ENCODE measurements around the gene KICS2.
"Not testable (repeated sequence)": the region's sequence is repeated elsewhere in the genome, so short reads cannot be mapped to it uniquely, and the experiment has no call there.

KICS2 gene

GRCh38 chr12:64222009-64222765 lies at the start of gene KICS2:
TSS of gene KICS2 (minus strand) at chr12:64222296. CDS start at chr12:64222237, 59 bp downstream.
- peak; percentile 90 to 99 for DNase-seq

GRCh38 chr12:64270411-64270810 lies 48.3 kb upstream of the KICS2 start:
- DNase-seq, result no peak

GRCh38 chr12:64269161-64269560 lies 47.1 kb upstream of the KICS2 start:
- peak; percentile 60 to 68 for DNase-seq

GRCh38 chr12:64268409-64268808 lies 46.3 kb upstream of the KICS2 start:
- no peak for DNase-seq

- DNase-seq, result no peak
Measured at GRCh38 chr12:64265839-64266238, 43.7 kb upstream of the KICS2 start.

GRCh38 chr12:64261813-64262212 lies 39.7 kb upstream of the KICS2 start:
- no peak for DNase-seq

- DNase-seq, result no peak
Measured at GRCh38 chr12:64258576-64258975, 36.5 kb upstream of the KICS2 start.

GRCh38 chr12:64256166-64256800 lies 34.2 kb upstream of the KICS2 start:
- peak in 1 of 2 experiments; percentile 39 for DNase-seq

GRCh38 chr12:64255249-64255648 lies 33.2 kb upstream of the KICS2 start:
- DNase-seq, result no peak

- DNase-seq, result no peak
Measured at GRCh38 chr12:64253356-64253755, 31.3 kb upstream of the KICS2 start.

GRCh38 chr12:64252681-64253080 lies 30.6 kb upstream of the KICS2 start:
- DNase-seq, result no peak

GRCh38 chr12:64243809-64244208 lies 21.7 kb upstream of the KICS2 start:
- no peak for DNase-seq

GRCh38 chr12:64240781-64241180 lies 18.7 kb upstream of the KICS2 start:
- no peak for DNase-seq

GRCh38 chr12:64237382-64237781 lies 15.3 kb upstream of the KICS2 start:
- DNase-seq, result no peak

- no peak for DNase-seq
Measured at GRCh38 chr12:64236549-64236948, 14.5 kb upstream of the KICS2 start.

GRCh38 chr12:64232196-64232595 lies 10.1 kb upstream of the KICS2 start:
- DNase-seq, result no peak

- DNase-seq, result no peak
Measured at GRCh38 chr12:64229796-64230195, 7.7 kb upstream of the KICS2 start.

- no peak for DNase-seq
Measured at GRCh38 chr12:64229240-64229639, 7.1 kb upstream of the KICS2 start.

GRCh38 chr12:64225626-64226025 lies 3.5 kb upstream of the KICS2 start:
- no peak for DNase-seq

GRCh38 chr12:64221651-64222008 lies 466 bp downstream of the KICS2 start:
- peak; percentile 78 to 95 for DNase-seq

- DNase-seq, result no peak
Measured at GRCh38 chr12:64220046-64220445, 2.0 kb downstream of the KICS2 start.

- DNase-seq, result no peak
Measured at GRCh38 chr12:64219145-64219544, 3.0 kb downstream of the KICS2 start.

GRCh38 chr12:64218597-64218996 lies 3.5 kb downstream of the KICS2 start:
- no peak for DNase-seq

GRCh38 chr12:64217643-64218042 lies 4.5 kb downstream of the KICS2 start:
- DNase-seq, result not testable (repeated sequence)

- DNase-seq, result no peak
Measured at GRCh38 chr12:64216239-64216638, 5.9 kb downstream of the KICS2 start.
